WTC11 (cell line): ENCODE results near the gene ZNF565. TPM values are rescaled to one million over a fixed set of nuclear protein-coding genes. Genes with fewer than 3 reads are reported as not detected.
A peak's percentile ranks its signal among the peaks of the same experiment; 100 is the strongest.

ENCODE experiments used
- ATAC-seq: fragments of 200-7000 bp; cut with Tn5 transposase; 2 replicates; pipeline ENCODE4 v1.10.0; 2021; ENCODE audit warnings: mild to moderate bottlenecking, moderate library complexity
- CTCF ChIA-PET: fragments of 300-600 bp; sonication (Branson Sonifier 250); formaldehyde crosslinking; loops from one replicate; lab custom pipeline; 2021; ENCODE audit warnings: antibody characterized with exemption; lab: Charles Lee
- POLR2A ChIA-PET: fragments of 350-600 bp; sonication (Branson Sonifier 250); formaldehyde crosslinking; loops from one replicate; lab custom pipeline; 2021; ENCODE audit warnings: antibody characterized with exemption; lab: Charles Lee
- DNase-seq: peaks from one replicate; pipeline ENCODE4 v3.0.0; 2021; ENCODE audit warnings: low spot score
- H3K27ac Mint-ChIP-seq: 2 replicates; pipeline ENCODE4 v1.8.0; 2021; ENCODE audit warnings: mixed read lengths
- H3K27me3 Mint-ChIP-seq: 2 replicates; pipeline ENCODE4 v1.8.0; 2021; ENCODE audit warnings: low read depth, mild to moderate bottlenecking, moderate library complexity, mixed read lengths
- H3K36me3 Mint-ChIP-seq: 2 replicates; pipeline ENCODE4 v1.8.0; 2021; ENCODE audit warnings: mixed read lengths
- H3K4me1 Mint-ChIP-seq: 2 replicates; pipeline ENCODE4 v1.8.0; 2022; ENCODE audit warnings: mixed read lengths
- H3K4me3 Mint-ChIP-seq: 2 replicates; pipeline ENCODE4 v1.8.0; 2021; ENCODE audit warnings: mild to moderate bottlenecking, moderate library complexity, mixed read lengths
- H3K9me3 Mint-ChIP-seq: 2 replicates; pipeline ENCODE4 v1.8.0; 2021; ENCODE audit warnings: mixed read lengths
- CBFB ChIP-seq: sonication (generic); formaldehyde crosslinking; IDR thresholded peaks from 2 replicates; pipeline ENCODE4 v1.8.1; 2022; ENCODE audit warnings: mild to moderate bottlenecking, low read depth, missing genetic modification reagents
- FOXP1 ChIP-seq: sonication (generic); formaldehyde crosslinking; IDR thresholded peaks from 2 replicates; pipeline ENCODE4 v1.8.0; 2022; ENCODE audit warnings: missing genetic modification reagents, mild to moderate bottlenecking, moderate library complexity, borderline replicate concordance
- GTF2I ChIP-seq: fragments of 250-450 bp; sonication (Bioruptor Pico); conservative IDR thresholded peaks from 2 replicates; pipeline ENCODE4 v1.4.0; 2021; ENCODE audit warnings: mild to moderate bottlenecking
- KAT7 ChIP-seq: sonication (generic); formaldehyde crosslinking; IDR thresholded peaks from 2 replicates; pipeline ENCODE4 v1.8.1; 2023; ENCODE audit warnings: missing genetic modification reagents, mild to moderate bottlenecking, borderline replicate concordance
- MYBL2 ChIP-seq: sonication (generic); formaldehyde crosslinking; IDR thresholded peaks from 2 replicates; pipeline ENCODE4 v1.8.1; 2023; ENCODE audit warnings: mild to moderate bottlenecking, moderate library complexity, missing genetic modification reagents
- OVOL2 ChIP-seq: fragments of 250-450 bp; sonication (Bioruptor Pico); IDR thresholded peaks from 2 replicates; pipeline ENCODE4 v1.9.0; 2021; ENCODE audit warnings: mild to moderate bottlenecking, borderline replicate concordance
- SMAD4 ChIP-seq: sonication (generic); formaldehyde crosslinking; IDR thresholded peaks from 2 replicates; pipeline ENCODE4 v1.8.0; 2022; ENCODE audit warnings: mild to moderate bottlenecking, missing genetic modification reagents
- SOX15 ChIP-seq: fragments of 250-450 bp; sonication (Bioruptor Pico); IDR thresholded peaks from 2 replicates; pipeline ENCODE4 v1.9.0; 2021; ENCODE audit warnings: mild to moderate bottlenecking
- ZNF416 ChIP-seq: fragments of 250-450 bp; sonication (Bioruptor Pico); IDR thresholded peaks from 2 replicates; pipeline ENCODE4 v1.9.0; 2021; ENCODE audit warnings: mild to moderate bottlenecking, inconsistent platforms
- total RNA-seq: library from RNA; stranded (reverse); gene quantifications from 3 replicates; pipeline ENCODE4 v1.2.3, GENCODE V29; 2021
- TF ChIP-seq, protein P1 (sequence below): sonication (generic); formaldehyde crosslinking; IDR thresholded peaks from 2 replicates; pipeline ENCODE4 v1.8.0; 2022; ENCODE audit warnings: mild to moderate bottlenecking, missing genetic modification reagents
- TF ChIP-seq, protein P2 (sequence below): sonication (generic); formaldehyde crosslinking; IDR thresholded peaks from 2 replicates; pipeline ENCODE4 v1.8.1; 2023; ENCODE audit warnings: mild to moderate bottlenecking, missing genetic modification reagents, borderline replicate concordance
- TF ChIP-seq, protein P3 (sequence below): sonication (generic); formaldehyde crosslinking; IDR thresholded peaks from 2 replicates; pipeline ENCODE4 v1.8.1; 2022; ENCODE audit warnings: low read depth, mild to moderate bottlenecking, moderate library complexity, missing genetic modification reagents, borderline replicate concordance
- TF ChIP-seq, protein P4 (sequence below): sonication (generic); formaldehyde crosslinking; IDR thresholded peaks from 2 replicates; pipeline ENCODE4 v1.8.0; 2023; ENCODE audit warnings: missing genetic modification reagents
- TF ChIP-seq, protein P5 (sequence below): sonication (generic); formaldehyde crosslinking; IDR thresholded peaks from 2 replicates; pipeline ENCODE4 v1.8.1; 2022; ENCODE audit warnings: low read depth, missing genetic modification reagents, borderline replicate concordance
- TF ChIP-seq, protein P6 (sequence below): sonication (generic); formaldehyde crosslinking; IDR thresholded peaks from 2 replicates; pipeline ENCODE4 v1.8.1; 2022; ENCODE audit warnings: mild to moderate bottlenecking, moderate library complexity, missing genetic modification reagents

ZNF565 gene
- total RNA-seq, 1 experiment from 2014 or later = 3.0 TPM

DNA sequence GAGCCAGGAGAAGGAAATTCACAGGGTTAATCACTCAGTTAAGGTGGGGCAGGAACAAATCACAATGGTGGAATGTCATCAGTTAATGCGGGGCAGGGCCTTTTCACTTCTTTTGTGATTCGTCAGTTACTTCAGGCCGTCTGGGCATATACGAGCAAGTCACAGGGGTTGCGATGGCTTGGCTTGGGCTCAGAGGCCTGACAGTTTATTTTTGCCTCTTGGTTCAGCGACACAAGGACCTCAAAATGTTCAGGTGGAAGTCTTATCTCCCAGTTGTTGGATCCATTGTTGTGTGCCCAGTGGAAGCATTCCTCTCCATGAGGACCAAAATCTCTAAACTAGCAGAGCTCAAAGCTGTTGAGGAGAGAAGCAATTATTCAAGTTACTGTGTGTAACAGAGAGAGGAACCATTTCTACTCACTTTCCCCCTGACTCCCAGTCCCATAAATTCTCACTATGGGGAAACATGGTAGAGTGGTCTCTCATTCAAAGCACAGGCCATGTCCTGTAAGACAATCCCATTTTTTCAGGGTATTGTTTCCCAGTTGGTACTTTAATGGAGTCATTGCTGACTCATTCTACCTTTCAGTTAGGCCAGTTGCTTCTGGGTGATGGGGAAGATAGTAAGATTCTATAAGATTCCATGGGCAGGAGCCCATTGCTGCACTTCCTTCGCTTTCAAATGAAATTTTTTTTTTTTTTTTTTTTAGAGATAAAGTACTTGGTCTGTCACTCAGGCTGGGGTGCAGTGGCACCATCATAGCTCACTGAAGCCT is 53.5 kb downstream of the ZNF565 start:
- Mint-ChIP-seq H3K27me3 (no peaks in the 10 kb centered on the region), H3K9me3 (no peaks in the 10 kb centered on the region), H3K4me1 (peaks cover 52% of the 10 kb centered on the region), H3K4me3 (peak overlapping the region; percentile 49), H3K36me3 (peaks cover 17% of the 10 kb centered on the region)
- CTCF ChIA-PET = no interaction called here
- no peak; the same call in 1 of the 2 replicates for ATAC-seq
- TF ChIP-seq OVOL2 = no peak
- no peak for TF ChIP-seq ZNF416 (CRISPR knock-in tag)
- TF ChIP-seq MYBL2 (CRISPR knock-in tag) = no peak
- TF ChIP-seq, protein P1, sequence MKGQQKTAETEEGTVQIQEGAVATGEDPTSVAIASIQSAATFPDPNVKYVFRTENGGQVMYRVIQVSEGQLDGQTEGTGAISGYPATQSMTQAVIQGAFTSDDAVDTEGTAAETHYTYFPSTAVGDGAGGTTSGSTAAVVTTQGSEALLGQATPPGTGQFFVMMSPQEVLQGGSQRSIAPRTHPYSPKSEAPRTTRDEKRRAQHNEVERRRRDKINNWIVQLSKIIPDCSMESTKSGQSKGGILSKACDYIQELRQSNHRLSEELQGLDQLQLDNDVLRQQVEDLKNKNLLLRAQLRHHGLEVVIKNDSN = no peak
- TF ChIP-seq, protein P2, sequence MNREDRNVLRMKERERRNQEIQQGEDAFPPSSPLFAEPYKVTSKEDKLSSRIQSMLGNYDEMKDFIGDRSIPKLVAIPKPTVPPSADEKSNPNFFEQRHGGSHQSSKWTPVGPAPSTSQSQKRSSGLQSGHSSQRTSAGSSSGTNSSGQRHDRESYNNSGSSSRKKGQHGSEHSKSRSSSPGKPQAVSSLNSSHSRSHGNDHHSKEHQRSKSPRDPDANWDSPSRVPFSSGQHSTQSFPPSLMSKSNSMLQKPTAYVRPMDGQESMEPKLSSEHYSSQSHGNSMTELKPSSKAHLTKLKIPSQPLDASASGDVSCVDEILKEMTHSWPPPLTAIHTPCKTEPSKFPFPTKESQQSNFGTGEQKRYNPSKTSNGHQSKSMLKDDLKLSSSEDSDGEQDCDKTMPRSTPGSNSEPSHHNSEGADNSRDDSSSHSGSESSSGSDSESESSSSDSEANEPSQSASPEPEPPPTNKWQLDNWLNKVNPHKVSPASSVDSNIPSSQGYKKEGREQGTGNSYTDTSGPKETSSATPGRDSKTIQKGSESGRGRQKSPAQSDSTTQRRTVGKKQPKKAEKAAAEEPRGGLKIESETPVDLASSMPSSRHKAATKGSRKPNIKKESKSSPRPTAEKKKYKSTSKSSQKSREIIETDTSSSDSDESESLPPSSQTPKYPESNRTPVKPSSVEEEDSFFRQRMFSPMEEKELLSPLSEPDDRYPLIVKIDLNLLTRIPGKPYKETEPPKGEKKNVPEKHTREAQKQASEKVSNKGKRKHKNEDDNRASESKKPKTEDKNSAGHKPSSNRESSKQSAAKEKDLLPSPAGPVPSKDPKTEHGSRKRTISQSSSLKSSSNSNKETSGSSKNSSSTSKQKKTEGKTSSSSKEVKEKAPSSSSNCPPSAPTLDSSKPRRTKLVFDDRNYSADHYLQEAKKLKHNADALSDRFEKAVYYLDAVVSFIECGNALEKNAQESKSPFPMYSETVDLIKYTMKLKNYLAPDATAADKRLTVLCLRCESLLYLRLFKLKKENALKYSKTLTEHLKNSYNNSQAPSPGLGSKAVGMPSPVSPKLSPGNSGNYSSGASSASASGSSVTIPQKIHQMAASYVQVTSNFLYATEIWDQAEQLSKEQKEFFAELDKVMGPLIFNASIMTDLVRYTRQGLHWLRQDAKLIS = no peak
- TF ChIP-seq, protein P3, sequence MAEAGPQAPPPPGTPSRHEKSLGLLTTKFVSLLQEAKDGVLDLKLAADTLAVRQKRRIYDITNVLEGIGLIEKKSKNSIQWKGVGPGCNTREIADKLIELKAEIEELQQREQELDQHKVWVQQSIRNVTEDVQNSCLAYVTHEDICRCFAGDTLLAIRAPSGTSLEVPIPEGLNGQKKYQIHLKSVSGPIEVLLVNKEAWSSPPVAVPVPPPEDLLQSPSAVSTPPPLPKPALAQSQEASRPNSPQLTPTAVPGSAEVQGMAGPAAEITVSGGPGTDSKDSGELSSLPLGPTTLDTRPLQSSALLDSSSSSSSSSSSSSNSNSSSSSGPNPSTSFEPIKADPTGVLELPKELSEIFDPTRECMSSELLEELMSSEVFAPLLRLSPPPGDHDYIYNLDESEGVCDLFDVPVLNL = no peak
- no peak for TF ChIP-seq CBFB (CRISPR knock-in tag)
- no peak for TF ChIP-seq GTF2I
- TF ChIP-seq, protein P4, sequence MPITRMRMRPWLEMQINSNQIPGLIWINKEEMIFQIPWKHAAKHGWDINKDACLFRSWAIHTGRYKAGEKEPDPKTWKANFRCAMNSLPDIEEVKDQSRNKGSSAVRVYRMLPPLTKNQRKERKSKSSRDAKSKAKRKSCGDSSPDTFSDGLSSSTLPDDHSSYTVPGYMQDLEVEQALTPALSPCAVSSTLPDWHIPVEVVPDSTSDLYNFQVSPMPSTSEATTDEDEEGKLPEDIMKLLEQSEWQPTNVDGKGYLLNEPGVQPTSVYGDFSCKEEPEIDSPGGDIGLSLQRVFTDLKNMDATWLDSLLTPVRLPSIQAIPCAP = no peak
- TF ChIP-seq, all 79 proteins: peak for 0
- POLR2A ChIA-PET = interaction anchor here (1.0 kb wide), 1 partner anchor 33 kb away, joined by 3 read pairs; no protein-coding TSS in a partner anchor
- H3K27ac Mint-ChIP-seq = peak overlapping the region; percentile 93
- DNase-seq = no peak

DNA sequence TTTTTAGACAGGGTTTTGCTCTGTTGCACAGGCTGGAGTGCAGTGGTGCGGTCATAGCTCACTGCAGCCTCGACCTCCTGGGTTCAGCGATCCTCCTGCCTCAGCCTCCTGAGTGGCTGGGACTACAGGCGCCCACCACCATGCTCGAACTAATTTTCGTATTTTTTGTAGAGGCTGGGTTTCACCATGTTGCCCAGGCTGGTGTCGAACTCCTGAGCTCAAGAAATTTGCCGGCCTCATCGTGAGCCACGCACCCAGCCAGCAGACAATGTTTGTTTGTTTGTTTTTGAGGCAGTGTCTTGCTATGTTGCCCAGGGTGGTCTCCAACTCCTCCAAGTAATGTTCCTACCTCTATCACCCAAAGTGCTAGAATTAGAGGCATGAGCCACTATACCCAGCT is 61.3 kb downstream of the ZNF565 start:
- TF ChIP-seq, protein P5, sequence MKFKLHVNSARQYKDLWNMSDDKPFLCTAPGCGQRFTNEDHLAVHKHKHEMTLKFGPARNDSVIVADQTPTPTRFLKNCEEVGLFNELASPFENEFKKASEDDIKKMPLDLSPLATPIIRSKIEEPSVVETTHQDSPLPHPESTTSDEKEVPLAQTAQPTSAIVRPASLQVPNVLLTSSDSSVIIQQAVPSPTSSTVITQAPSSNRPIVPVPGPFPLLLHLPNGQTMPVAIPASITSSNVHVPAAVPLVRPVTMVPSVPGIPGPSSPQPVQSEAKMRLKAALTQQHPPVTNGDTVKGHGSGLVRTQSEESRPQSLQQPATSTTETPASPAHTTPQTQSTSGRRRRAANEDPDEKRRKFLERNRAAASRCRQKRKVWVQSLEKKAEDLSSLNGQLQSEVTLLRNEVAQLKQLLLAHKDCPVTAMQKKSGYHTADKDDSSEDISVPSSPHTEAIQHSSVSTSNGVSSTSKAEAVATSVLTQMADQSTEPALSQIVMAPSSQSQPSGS = no peak
- TF ChIP-seq SOX15 (CRISPR knock-in tag) = no peak
- TF ChIP-seq, protein P6, sequence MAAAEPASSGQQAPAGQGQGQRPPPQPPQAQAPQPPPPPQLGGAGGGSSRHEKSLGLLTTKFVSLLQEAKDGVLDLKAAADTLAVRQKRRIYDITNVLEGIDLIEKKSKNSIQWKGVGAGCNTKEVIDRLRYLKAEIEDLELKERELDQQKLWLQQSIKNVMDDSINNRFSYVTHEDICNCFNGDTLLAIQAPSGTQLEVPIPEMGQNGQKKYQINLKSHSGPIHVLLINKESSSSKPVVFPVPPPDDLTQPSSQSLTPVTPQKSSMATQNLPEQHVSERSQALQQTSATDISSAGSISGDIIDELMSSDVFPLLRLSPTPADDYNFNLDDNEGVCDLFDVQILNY = no peak
- TF ChIP-seq FOXP1 = no peak
- TF ChIP-seq ZNF416 (CRISPR knock-in tag) = no peak
- TF ChIP-seq CBFB (CRISPR knock-in tag) = no peak
- no peak for TF ChIP-seq SMAD4 (CRISPR knock-in tag)
- no peak for TF ChIP-seq KAT7 (CRISPR knock-in tag)
- no peaks in the 10 kb centered on the region for H3K27me3 Mint-ChIP-seq
- CTCF ChIA-PET = interaction anchor here (0.7 to 0.8 kb wide), 2 partner anchors 25 to 55 kb away, joined by 3 read pairs; no protein-coding TSS in a partner anchor
- H3K4me3 Mint-ChIP-seq = no peak overlapping the region
- H3K36me3 Mint-ChIP-seq = peaks cover 22% of the 10 kb centered on the region
- ATAC-seq (no peak), DNase-seq (no peak)
- H3K9me3 Mint-ChIP-seq = no peaks in the 10 kb centered on the region
- peaks cover 34% of the 10 kb centered on the region for H3K4me1 Mint-ChIP-seq
- POLR2A ChIA-PET = no interaction called here
- no peak overlapping the region for H3K27ac Mint-ChIP-seq
